ENCODE results near the gene FAM240B.

DNA sequence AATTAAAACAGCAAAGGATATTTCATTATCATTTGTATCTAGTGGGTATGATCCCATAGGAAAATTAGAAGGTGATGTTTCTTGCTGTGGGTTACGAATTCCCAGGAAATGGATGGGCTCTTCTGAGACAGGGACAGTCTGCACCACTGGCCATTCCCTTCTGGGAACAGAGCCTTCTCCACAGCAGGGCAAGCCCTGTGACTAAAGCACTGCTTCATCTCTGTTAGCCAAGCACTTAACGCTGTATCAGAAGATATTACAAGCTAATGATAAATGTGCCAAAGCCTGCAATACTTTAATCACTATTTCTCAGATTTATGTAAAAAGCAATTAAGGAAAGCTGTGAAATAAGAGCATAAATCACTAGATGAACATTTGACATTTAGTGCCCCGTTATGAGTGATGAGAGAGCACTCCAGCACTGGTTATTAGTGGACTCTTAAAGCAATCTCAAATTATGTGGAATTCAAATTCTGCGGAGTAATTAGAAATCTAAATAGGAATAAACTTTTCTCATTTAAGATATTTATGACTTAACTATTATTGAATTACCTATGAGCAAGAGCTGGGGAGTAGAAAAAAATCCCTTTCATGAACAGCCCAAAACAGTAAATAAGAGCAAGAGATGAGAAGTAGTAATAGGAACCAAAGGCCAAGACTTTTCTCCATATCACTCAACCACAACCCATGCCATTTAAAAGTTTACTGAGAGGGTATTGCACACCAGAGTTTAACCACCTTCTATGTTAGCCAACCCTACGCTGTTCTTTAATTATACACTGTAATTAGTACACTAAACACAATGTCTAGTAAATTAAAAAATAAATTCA is 49.2 kb downstream of the FAM240B start:
- TF ChIP-seq, protein P1, sequence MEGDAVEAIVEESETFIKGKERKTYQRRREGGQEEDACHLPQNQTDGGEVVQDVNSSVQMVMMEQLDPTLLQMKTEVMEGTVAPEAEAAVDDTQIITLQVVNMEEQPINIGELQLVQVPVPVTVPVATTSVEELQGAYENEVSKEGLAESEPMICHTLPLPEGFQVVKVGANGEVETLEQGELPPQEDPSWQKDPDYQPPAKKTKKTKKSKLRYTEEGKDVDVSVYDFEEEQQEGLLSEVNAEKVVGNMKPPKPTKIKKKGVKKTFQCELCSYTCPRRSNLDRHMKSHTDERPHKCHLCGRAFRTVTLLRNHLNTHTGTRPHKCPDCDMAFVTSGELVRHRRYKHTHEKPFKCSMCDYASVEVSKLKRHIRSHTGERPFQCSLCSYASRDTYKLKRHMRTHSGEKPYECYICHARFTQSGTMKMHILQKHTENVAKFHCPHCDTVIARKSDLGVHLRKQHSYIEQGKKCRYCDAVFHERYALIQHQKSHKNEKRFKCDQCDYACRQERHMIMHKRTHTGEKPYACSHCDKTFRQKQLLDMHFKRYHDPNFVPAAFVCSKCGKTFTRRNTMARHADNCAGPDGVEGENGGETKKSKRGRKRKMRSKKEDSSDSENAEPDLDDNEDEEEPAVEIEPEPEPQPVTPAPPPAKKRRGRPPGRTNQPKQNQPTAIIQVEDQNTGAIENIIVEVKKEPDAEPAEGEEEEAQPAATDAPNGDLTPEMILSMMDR (conservative IDR thresholded peaks at IDR 0.05; ENCODE audit: low read length) = no peak
- TF ChIP-seq EZH2phosphoT487 (IDR thresholded peaks at IDR 0.05; ENCODE audit: borderline replicate concordance) = no peak

All from Loucy (cell line).